Stimulated activated CD4-positive, alpha-beta T cell treated with anti-CD3 and anti-CD28 coated beads, Interleukin-15, amount 100 ng/mL, for 48 hours (primary cell): ENCODE data around the gene MIER2.

ENCODE experiments used
- DNase-seq, 2 donors: peaks; one replicate each; pipeline ENCODE4 v3.0.0-alpha.2; 2020; ENCODE audit warnings: low read depth in 2 of 2

MIER2 gene

GRCh38 chr19:330503-330902 is 14.1 kb downstream of the MIER2 start:
- DNase-seq, result no peak

- no peak for DNase-seq
Measured at GRCh38 chr19:329876-330275, 14.7 kb downstream of the MIER2 start.

- no peak for DNase-seq
Measured at GRCh38 chr19:328025-328505, 16.5 kb downstream of the MIER2 start.

GRCh38 chr19:327291-328024 is 17.1 kb downstream of the MIER2 start:
- no peak for DNase-seq

- DNase-seq, result no peak
Measured at GRCh38 chr19:326871-327270, 17.7 kb downstream of the MIER2 start.

- no peak for DNase-seq
Measured at GRCh38 chr19:325937-326565, 18.5 kb downstream of the MIER2 start.

GRCh38 chr19:325173-325936 is 19.2 kb downstream of the MIER2 start:
- no peak for DNase-seq

GRCh38 chr19:324716-325115 is 19.9 kb downstream of the MIER2 start:
- no peak for DNase-seq

- no peak for DNase-seq
Measured at GRCh38 chr19:322616-323015, 22.0 kb downstream of the MIER2 start.

- no peak for DNase-seq
Measured at GRCh38 chr19:318509-318774, 26.2 kb downstream of the MIER2 start.

GRCh38 chr19:317710-318508 is 26.7 kb downstream of the MIER2 start:
- no peak for DNase-seq

- DNase-seq, result no peak
Measured at GRCh38 chr19:315811-316210, 28.8 kb downstream of the MIER2 start.

GRCh38 chr19:313988-314815 is 30.4 kb downstream of the MIER2 start:
- no peak for DNase-seq

- no peak for DNase-seq
Measured at GRCh38 chr19:313169-313987, 31.2 kb downstream of the MIER2 start.

- no peak for DNase-seq
Measured at GRCh38 chr19:311813-312261, 32.8 kb downstream of the MIER2 start.

- no peak for DNase-seq
Measured at GRCh38 chr19:310781-311496, 33.7 kb downstream of the MIER2 start.

- no peak for DNase-seq
Measured at GRCh38 chr19:310141-310651, 34.4 kb downstream of the MIER2 start.

- no peak for DNase-seq
Measured at GRCh38 chr19:309206-309565, 35.4 kb downstream of the MIER2 start.

GRCh38 chr19:308471-309205 is 36.0 kb downstream of the MIER2 start:
- DNase-seq, result no peak
